Tibial nerve (tissue), 4 donors: ENCODE measurements around the gene SINHCAF.

Source experiments
- EP300 ChIP-seq, 2 donors: sonication (generic); formaldehyde crosslinking; IDR thresholded peaks; one replicate each; pipeline ENCODE4 v1.6.1; 2017; ENCODE audit warnings: antibody characterized with exemption in 2 of 2, mild to moderate bottlenecking in 1 of 2
- POLR2A ChIP-seq, 2 donors: fragments of 450-650 bp; IDR thresholded peaks; one replicate each; pipeline ENCODE4 v1.6.1; 2017; ENCODE audit warnings: antibody characterized with exemption in 2 of 2, mild to moderate bottlenecking in 2 of 2, moderate library complexity in 2 of 2
- TF ChIP-seq, protein P1 (sequence below), 5 experiments: fragments of 200-600 bp in 3 of 5; fragments of 450-650 bp in 2 of 5; sonication (generic) in 3 of 5; IDR thresholded peaks; one replicate each; pipeline ENCODE4 v1.5.1; 2016 to 2019; ENCODE audit warnings: antibody characterized with exemption in 5 of 5, mild to moderate bottlenecking in 3 of 5, moderate library complexity in 2 of 5

DNA sequence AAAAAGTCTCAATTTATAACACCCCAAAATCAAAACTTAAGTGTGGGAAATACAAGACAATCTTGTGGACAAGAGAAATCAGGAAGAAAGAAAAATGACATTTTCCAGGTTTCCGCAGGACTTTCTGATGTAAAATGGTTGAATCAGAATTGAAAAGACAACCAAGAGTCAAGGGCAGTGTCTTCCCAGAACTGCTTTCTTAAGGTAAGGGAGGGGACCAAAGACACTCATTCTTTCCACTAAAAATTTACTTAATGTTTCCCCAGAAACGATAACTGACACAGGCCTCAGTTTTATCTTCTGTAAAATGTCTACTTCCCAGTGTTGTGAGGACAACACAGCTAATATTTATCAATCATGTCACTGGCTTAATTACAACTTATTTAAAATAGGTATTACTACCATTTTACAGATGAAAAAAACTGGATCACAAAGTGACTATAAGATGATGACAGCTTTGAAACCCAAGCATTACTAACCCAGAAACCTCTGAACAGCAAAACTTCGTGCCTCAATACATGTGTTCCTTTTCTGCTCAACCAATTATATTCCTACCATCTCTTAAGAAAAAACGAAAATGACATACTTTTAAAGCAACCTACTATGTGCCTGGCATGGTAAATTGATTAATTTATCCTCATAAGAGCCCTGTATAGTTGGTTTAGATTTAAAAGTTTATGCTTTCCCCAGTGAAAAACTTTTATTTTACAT lies 4.6 kb downstream of the SINHCAF start:
- TF ChIP-seq, protein P1, sequence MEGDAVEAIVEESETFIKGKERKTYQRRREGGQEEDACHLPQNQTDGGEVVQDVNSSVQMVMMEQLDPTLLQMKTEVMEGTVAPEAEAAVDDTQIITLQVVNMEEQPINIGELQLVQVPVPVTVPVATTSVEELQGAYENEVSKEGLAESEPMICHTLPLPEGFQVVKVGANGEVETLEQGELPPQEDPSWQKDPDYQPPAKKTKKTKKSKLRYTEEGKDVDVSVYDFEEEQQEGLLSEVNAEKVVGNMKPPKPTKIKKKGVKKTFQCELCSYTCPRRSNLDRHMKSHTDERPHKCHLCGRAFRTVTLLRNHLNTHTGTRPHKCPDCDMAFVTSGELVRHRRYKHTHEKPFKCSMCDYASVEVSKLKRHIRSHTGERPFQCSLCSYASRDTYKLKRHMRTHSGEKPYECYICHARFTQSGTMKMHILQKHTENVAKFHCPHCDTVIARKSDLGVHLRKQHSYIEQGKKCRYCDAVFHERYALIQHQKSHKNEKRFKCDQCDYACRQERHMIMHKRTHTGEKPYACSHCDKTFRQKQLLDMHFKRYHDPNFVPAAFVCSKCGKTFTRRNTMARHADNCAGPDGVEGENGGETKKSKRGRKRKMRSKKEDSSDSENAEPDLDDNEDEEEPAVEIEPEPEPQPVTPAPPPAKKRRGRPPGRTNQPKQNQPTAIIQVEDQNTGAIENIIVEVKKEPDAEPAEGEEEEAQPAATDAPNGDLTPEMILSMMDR (IDR thresholded peaks at IDR 0.05), result no peak
- TF ChIP-seq POLR2A (IDR thresholded peaks at IDR 0.05) (no peak), EP300 (IDR thresholded peaks at IDR 0.05) (no peak)
